Trophoblast cell (in vitro differentiated cells and primary cell): ENCODE data around the gene TCERG1L.

ENCODE experiments used
- DNase-seq, 2 donors: peaks; one replicate each; pipeline ENCODE4 v3.0.0-alpha.2; 2016
- H2AFZ ChIP-seq: 2 replicates; pipeline ENCODE4 v1.6.1; 2013; ENCODE audit warnings: low read length, moderate library complexity, mild to moderate bottlenecking; ENCODE audit not compliant: insufficient read depth, poor library complexity
- H2AK5ac ChIP-seq: 2 replicates; pipeline ENCODE4 v1.6.1; 2013; ENCODE audit warnings: mild to moderate bottlenecking, low read length
- H2BK120ac ChIP-seq: 2 replicates; pipeline ENCODE4 v1.6.1; 2013; ENCODE audit warnings: low read length, mild to moderate bottlenecking, moderate library complexity; ENCODE audit not compliant: insufficient read depth, poor library complexity
- H2BK12ac ChIP-seq: 2 replicates; pipeline ENCODE4 v1.6.1; 2013; ENCODE audit warnings: mild to moderate bottlenecking, low read length, moderate library complexity
- H2BK5ac ChIP-seq: 2 replicates; pipeline ENCODE4 v1.6.1; 2013; ENCODE audit warnings: low read length, low read depth, moderate library complexity, mild to moderate bottlenecking; ENCODE audit not compliant: poor library complexity
- H3K14ac ChIP-seq: 2 replicates; pipeline ENCODE4 v1.6.1; 2013; ENCODE audit warnings: mild to moderate bottlenecking, low read length
- H3K18ac ChIP-seq: 2 replicates; pipeline ENCODE4 v1.6.1; 2013; ENCODE audit warnings: mild to moderate bottlenecking, low read length
- H3K23ac ChIP-seq: 2 replicates; pipeline ENCODE4 v1.6.1; 2013; ENCODE audit warnings: low read length
- H3K27ac ChIP-seq: 2 replicates; pipeline ENCODE4 v1.5.1; 2013; ENCODE audit warnings: low read depth, mild to moderate bottlenecking, inconsistent platforms, low read length, moderate library complexity
- H3K27me3 ChIP-seq: 2 replicates; pipeline ENCODE4 v1.6.1; 2013; ENCODE audit warnings: inconsistent platforms, mild to moderate bottlenecking, low read length, moderate library complexity; ENCODE audit not compliant: insufficient read depth
- H3K36me3 ChIP-seq, 2 experiments: 1 replicate in 1 of 2; 2 replicates in 1 of 2; pipeline ENCODE4 v1.6.1; 2013; ENCODE audit warnings: low read length in 2 of 2, mild to moderate bottlenecking in 2 of 2, moderate library complexity in 1 of 2; ENCODE audit not compliant: insufficient read depth in 2 of 2, control insufficient read depth in 1 of 2
- H3K4ac ChIP-seq: 2 replicates; pipeline ENCODE4 v1.6.1; 2013; ENCODE audit warnings: low read depth, mild to moderate bottlenecking, low read length, moderate library complexity
- H3K4me1 ChIP-seq, 2 experiments: 1 replicate in 1 of 2; 2 replicates in 1 of 2; pipeline ENCODE4 v1.6.1; 2013; ENCODE audit warnings: low read length in 2 of 2, mild to moderate bottlenecking in 2 of 2, moderate library complexity in 1 of 2; ENCODE audit not compliant: insufficient read depth in 2 of 2, control insufficient read depth in 1 of 2
- H3K4me2 ChIP-seq: 2 replicates; pipeline ENCODE4 v1.6.1; 2013; ENCODE audit warnings: inconsistent platforms, mild to moderate bottlenecking, low read length, moderate library complexity
- H3K4me3 ChIP-seq: 2 replicates; pipeline ENCODE4 v1.5.1; 2013; ENCODE audit warnings: mild to moderate bottlenecking, low read depth, low read length, inconsistent platforms
- H3K79me1 ChIP-seq: one replicate; pipeline ENCODE4 v1.6.1; 2013; ENCODE audit warnings: low read length
- H3K79me2 ChIP-seq: 2 replicates; pipeline ENCODE4 v1.6.1; 2013; ENCODE audit warnings: low read length, mild to moderate bottlenecking; ENCODE audit not compliant: control insufficient read depth, insufficient read depth, poor library complexity
- H3K9ac ChIP-seq: 2 replicates; pipeline ENCODE4 v1.6.1; 2013; ENCODE audit warnings: mild to moderate bottlenecking, low read length
- H3K9me3 ChIP-seq: 2 replicates; pipeline ENCODE4 v1.6.1; 2013; ENCODE audit warnings: low read depth, mild to moderate bottlenecking, control low read depth, inconsistent platforms, low read length; ENCODE audit not compliant: insufficient read depth
- H4K12ac ChIP-seq: 2 replicates; pipeline ENCODE4 v1.6.1; 2013; ENCODE audit warnings: low read depth, mild to moderate bottlenecking, low read length, moderate library complexity
- H4K8ac ChIP-seq: 2 replicates; pipeline ENCODE4 v1.6.1; 2013; ENCODE audit warnings: low read depth, mild to moderate bottlenecking, low read length, moderate library complexity
- H4K91ac ChIP-seq: one replicate; pipeline ENCODE4 v1.6.1; 2013; ENCODE audit warnings: low read depth, mild to moderate bottlenecking, low read length, moderate library complexity
- WGBS: extraction: QIAGEN DNeasy Blood & Tissue Kit; methylation state at CpG from one replicate; pipeline ENCODE4 v1.1.7; 2013; ENCODE audit warnings: missing lambda C conversion rate; ENCODE audit not compliant: insufficient read length, insufficient coverage; ENCODE audit errors: extremely low coverage; 5-methylcytosine and 5-hydroxymethylcytosine counted together

The TCERG1L gene

GRCh38 chr10:131127138-131127589 lies 184.4 kb downstream of the TCERG1L start:
- H3K4me3 ChIP-seq: no peak overlapping the region
- DNase-seq: no peak

GRCh38 chr10:131126321-131127137 lies 185.0 kb downstream of the TCERG1L start:
- Histone ChIP-seq H3K4me2 (no peak overlapping the region), H3K18ac (no peak overlapping the region), H3K23ac (no peak overlapping the region), H3K4me3 (no peak overlapping the region), H3K79me2 (no peaks in the 10 kb centered on the region), H2BK5ac (no peak overlapping the region), H2BK120ac (peak overlapping the region; percentile 9), H3K4me1 (peaks cover 17 to 26% of the 10 kb centered on the region in 2 experiments), H3K36me3 (peaks cover 0 to 3% of the 10 kb centered on the region in 2 experiments), H2AFZ (no peak overlapping the region), H4K91ac (peak overlapping the region; percentile 52), H3K14ac (peak overlapping the region; percentile 46), H2AK5ac (no peak overlapping the region), H3K27ac (peak overlapping the region; percentile 21), H3K4ac (no peak overlapping the region), H4K12ac (no peak overlapping the region), H3K27me3 (no peaks in the 10 kb centered on the region), H3K9me3 (peaks cover 7% of the 10 kb centered on the region), H3K9ac (no peak overlapping the region), H3K79me1 (peaks cover 11% of the 10 kb centered on the region), H2BK12ac (peak overlapping the region; percentile 2), H4K8ac (no peak overlapping the region)
- no CpG with 5 or more reads among the region's 14 CpGs for WGBS
- DNase-seq: peak in 1 of 2 donors; percentile 59

More at GRCh38 chr10:131127138-131127589, 184.4 kb downstream of the TCERG1L start:
- Histone ChIP-seq H3K4ac (peak overlapping the region; percentile 13), H3K27ac (peak overlapping the region; percentile 29), H3K79me1 (peaks cover 11% of the 10 kb centered on the region), H3K18ac (no peak overlapping the region), H2AFZ (no peak overlapping the region), H3K9ac (no peak overlapping the region), H3K14ac (peak overlapping the region; percentile 63), H4K91ac (peak overlapping the region; percentile 78), H3K4me1 (peaks cover 17 to 26% of the 10 kb centered on the region in 2 experiments), H3K9me3 (peaks cover 6% of the 10 kb centered on the region), H3K23ac (no peak overlapping the region), H3K79me2 (no peaks in the 10 kb centered on the region), H3K4me2 (no peak overlapping the region), H4K12ac (no peak overlapping the region), H2AK5ac (no peak overlapping the region), H3K36me3 (peaks cover 0 to 7% of the 10 kb centered on the region in 2 experiments), H3K27me3 (no peaks in the 10 kb centered on the region), H4K8ac (peak overlapping the region; percentile 30), H2BK12ac (peak overlapping the region; percentile 61), H2BK120ac (peak overlapping the region; percentile 74), H2BK5ac (peak overlapping the region; percentile 65)
- WGBS: no CpG with 5 or more reads among the region's 9 CpGs

- Histone ChIP-seq H3K9ac (no peak overlapping the region), H2AFZ (no peak overlapping the region), H3K27me3 (no peaks in the 10 kb centered on the region), H2BK12ac (peak overlapping the region; percentile 0), H4K12ac (no peak overlapping the region), H3K18ac (no peak overlapping the region), H3K23ac (no peak overlapping the region), H2BK120ac (peak overlapping the region; percentile 9), H3K14ac (no peak overlapping the region), H3K4ac (no peak overlapping the region), H2AK5ac (no peak overlapping the region), H3K79me2 (no peaks in the 10 kb centered on the region), H3K4me3 (no peak overlapping the region), H3K4me1 (peaks cover 17 to 26% of the 10 kb centered on the region in 2 experiments), H3K27ac (no peak overlapping the region), H4K8ac (no peak overlapping the region), H2BK5ac (no peak overlapping the region), H3K9me3 (peaks cover 7% of the 10 kb centered on the region), H3K79me1 (peaks cover 11% of the 10 kb centered on the region), H3K36me3 (peaks cover 0 to 3% of the 10 kb centered on the region in 2 experiments), H3K4me2 (no peak overlapping the region), H4K91ac (no peak overlapping the region)
- no peak for DNase-seq
- WGBS: no CpG with 5 or more reads among the region's 10 CpGs
Observed at GRCh38 chr10:131125511-131126225, 185.9 kb downstream of the TCERG1L start.

GRCh38 chr10:131124945-131125344 lies 186.6 kb downstream of the TCERG1L start:
- Histone ChIP-seq H3K79me2 (no peaks in the 10 kb centered on the region), H3K27me3 (no peaks in the 10 kb centered on the region), H3K4ac (no peak overlapping the region), H4K12ac (no peak overlapping the region), H3K14ac (no peak overlapping the region), H2AFZ (no peak overlapping the region), H3K9me3 (peaks cover 6% of the 10 kb centered on the region), H3K36me3 (peaks cover 0 to 3% of the 10 kb centered on the region in 2 experiments), H3K18ac (no peak overlapping the region), H3K4me3 (no peak overlapping the region), H3K4me1 (peaks cover 17 to 23% of the 10 kb centered on the region in 2 experiments), H3K4me2 (no peak overlapping the region), H3K79me1 (peaks cover 11% of the 10 kb centered on the region), H3K27ac (no peak overlapping the region), H2BK12ac (no peak overlapping the region), H2BK5ac (no peak overlapping the region), H3K23ac (no peak overlapping the region), H2AK5ac (no peak overlapping the region), H3K9ac (no peak overlapping the region), H4K91ac (no peak overlapping the region), H2BK120ac (no peak overlapping the region), H4K8ac (no peak overlapping the region)
- DNase-seq: no peak
